GM21390 (cell line): ENCODE measurements around the gene ATP5MC2.
"Not testable (repeated sequence)": the region's sequence is repeated elsewhere in the genome, so short reads cannot be mapped to it uniquely, and the experiment has no call there.

ENCODE experiments used
- ATAC-seq: cut with Tn5 transposase; IDR thresholded peaks from one replicate; pipeline ENCODE4 v1.9.1; 2021; ENCODE audit not compliant: unreplicated experiment

Gene ATP5MC2

DNA sequence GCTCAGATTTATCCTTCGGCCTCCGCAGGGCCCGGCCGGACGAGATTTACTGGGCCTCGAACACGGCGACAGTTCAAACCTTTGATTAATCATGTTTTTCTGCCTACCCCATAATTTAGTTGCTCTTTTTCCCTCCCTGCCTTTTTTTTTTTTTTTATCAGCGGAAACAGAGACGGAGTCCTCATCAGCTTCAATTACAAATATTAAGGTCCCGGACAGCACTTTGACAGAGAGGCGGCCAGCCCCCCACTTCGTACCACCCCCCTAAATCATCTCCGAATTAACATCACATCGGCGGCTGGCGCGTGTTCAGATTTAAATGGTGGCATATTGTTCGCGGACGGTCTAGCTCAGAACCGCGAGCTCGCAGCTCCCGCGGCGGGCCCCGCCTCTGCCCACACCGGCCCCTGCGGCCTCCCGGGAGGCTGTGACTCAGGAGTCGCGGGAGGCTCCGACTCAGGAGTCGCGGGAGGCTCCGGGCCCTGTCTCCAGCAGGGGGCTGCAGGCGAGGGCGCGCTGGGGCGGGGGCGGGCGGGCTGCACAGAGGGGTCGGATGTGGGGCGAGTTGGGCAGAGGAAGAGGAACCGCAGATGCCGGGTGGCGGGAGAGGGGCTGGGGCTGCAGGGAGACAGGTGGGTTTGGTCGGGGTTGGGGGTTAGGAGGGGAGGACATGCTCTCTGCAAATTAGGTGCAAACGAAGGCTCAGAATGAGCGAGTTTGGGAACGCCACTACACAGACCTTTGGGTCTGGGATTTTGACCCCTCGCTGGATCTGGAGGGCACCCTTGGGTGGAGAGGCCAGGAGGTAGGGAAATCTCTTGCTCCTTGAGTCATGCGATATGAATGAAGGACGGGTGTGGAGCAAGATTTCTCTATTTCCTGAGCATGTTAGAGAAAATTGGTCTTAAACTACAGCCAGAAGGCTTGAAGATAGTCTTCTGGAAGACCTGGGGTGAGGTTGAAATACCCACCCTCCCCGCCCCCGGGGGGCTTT, 19.6 kb upstream of the ATP5MC2 start:
- ATAC-seq = no peak

DNA sequence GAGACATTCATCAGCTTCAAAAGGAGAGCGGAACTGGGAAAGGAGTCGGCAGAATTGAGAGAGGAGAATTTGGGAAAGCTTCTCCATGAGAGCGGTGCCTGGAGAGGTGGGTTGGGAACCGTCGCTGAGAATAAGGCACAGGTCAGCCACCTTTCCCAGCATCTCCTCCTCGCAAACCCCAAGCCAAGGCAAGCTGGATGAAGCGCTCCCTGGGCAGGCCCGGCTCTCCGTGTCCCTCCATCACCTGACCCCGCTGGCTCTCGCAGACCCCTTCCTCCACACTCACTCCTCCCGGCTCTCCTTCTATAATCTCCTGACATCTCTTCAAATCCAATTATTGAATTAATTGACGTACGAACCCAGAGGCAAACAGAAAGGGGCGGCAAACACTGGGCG, 18.9 kb upstream of the ATP5MC2 start:
- ATAC-seq = no peak

DNA sequence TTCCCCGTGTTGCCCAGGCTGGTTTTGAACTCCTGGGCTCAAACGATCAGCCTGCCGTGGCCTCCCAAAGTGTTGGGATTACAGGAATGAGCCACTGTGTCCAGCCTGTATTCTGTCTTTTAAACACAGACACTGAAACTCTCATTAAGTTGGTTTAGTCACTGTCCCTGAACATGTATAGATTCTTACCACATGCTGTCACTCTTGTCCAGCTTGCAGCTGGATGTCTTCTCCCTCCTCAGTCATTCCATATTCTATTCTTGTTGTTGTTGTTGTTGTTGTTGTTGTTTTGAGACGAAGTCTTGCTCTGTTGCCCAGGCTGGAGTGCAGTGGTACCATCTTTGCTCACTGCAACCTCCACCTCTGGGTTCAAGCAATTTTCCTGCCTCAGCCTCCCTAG, 12.3 kb upstream of the ATP5MC2 start:
- ATAC-seq = no peak

DNA sequence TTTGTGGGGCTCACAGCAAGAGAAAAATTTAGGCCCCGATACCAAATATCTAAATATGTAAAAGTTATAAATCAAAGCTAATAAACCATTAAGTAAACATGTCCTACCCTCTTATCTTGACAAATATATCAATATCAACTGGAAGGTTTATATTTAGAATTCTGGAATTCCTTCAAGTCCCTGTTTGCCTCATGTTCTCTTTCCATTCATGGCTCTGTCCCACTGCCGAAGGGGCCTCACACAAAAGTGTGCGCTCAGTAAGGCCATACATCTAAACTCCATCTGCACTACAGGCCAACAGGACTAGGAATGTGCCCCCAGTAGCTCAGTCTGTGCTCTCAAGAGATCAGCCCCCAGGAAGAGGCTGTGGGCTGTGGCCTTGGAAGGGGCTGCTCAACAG, 10.6 kb upstream of the ATP5MC2 start:
- ATAC-seq = no peak

DNA sequence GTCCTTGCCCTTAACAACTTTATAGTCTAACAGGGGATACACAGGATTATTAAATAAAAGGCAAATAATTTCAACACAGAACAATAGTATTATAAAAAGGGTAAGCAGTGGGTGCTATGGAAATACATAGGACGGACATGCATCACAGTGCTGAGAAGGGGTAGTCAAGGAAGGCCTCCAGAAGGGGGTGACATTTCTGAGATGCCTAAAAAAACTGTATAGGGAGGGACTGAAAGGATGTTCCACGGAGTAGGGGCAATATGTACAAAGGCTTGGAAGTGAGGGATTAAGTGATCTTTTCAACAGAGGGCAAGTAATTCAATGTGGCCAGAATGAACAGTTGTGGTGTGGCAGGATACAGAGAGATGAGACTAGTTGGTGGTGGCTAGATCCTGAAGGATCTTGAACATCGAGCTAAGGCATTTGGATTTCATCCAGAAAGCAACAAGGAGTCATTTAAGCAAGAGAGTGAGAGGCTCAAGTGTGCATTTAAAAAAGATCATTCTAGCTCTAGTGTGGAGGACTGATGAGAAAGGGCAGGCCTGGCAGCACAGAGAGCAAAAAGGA, 8.9 kb upstream of the ATP5MC2 start:
- ATAC-seq = no peak

DNA sequence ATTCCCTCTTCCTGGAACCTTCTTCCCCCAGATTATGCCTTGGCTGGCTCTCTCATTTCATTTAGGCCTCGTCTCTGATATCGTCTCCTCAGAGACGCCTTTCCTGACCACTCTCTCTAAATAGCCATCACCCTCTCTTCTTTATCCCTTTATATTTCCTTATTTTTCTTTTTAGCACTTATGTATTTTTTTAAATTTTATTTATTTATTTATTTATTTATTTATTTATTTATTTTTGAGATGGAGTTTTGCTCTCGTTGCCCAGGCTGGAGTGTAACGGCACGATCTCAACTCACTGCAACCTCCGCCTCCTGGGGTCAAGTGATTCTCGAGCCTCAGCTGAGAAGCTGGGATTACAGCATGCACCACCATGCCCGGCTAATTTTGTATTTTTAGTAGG, 8.1 kb upstream of the ATP5MC2 start:
- no peak for ATAC-seq

DNA sequence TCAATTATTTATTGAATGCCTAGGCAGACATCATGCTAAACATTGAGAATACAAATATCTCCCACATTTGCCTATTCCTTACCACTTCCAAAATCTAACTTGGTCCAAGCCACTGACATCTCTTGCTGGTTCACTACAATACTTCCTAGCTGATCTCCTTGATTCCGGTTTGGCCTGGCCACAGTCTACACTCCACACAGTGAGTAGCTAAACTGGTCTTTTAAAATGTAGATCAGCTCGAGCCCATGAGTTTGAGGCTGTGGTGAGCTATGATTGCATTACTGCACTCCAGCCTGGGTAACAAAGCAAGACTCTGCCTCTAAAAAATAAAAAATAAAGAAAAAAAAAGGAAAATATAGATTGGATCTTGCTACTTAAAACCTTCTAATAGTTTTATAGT, 7.6 kb upstream of the ATP5MC2 start:
- ATAC-seq = no peak

DNA sequence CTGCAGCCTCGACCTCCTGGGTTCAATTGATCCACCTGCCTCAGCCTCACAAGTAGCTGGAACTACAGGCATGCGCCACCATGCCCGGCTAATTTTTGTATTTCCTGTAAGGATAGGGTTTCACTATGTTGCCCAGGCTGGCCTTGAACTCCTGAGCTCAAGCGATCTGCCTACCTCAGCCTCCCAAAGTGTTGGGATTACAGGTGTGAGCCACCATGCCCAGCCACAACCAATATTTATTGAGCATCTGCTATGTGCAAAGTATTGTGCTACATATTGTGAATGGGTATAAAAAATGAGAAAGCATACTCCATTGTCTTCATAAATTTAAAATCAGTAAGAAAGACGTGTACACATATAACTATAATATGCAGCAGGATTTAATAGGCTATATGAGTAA, 4.2 kb upstream of the ATP5MC2 start:
- not testable (repeated sequence) for ATAC-seq

DNA sequence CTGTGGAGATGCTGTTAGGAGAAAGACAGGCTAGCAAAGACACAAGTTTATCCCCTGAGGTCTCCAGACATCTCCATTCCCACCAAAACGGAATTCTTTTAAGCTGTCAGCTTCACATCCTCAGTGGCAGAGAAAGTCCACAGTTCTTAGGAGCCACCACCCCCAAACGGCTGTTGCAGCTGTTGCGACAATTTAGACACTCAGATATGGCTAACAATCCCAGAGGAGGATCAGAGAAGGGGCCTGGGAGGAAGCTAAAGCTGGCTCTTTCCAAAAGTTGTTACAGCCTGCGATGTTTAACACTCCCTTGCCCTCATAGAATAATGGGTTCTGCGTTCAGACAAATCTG, 1.9 kb upstream of the ATP5MC2 start:
- no peak for ATAC-seq

- no peak for ATAC-seq
Observed at GRCh38 chr12:53677016-53677799, 1.3 kb upstream of the ATP5MC2 start.

DNA sequence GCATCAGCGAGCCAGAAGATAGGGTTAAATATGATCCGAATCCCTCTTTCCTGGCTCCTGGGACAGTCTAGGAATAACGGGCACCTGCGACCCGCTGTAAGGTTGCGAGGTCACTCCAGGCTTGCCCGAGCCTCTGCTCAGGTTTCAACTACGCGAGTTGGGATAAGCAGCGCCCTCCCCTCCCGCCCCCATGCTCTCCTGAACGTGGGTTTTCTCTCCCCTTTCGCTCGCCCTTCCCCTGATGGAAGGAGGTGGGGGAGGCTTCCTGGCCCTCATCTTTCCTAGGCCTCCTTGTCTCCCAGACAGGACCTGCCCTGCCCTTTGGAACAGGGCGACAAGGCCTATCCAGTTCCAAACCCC, 753 bp upstream of the ATP5MC2 start:
- no peak for ATAC-seq

GRCh38 chr12:53674977-53675700, 744 bp downstream of the ATP5MC2 start:
- no peak for ATAC-seq

DNA sequence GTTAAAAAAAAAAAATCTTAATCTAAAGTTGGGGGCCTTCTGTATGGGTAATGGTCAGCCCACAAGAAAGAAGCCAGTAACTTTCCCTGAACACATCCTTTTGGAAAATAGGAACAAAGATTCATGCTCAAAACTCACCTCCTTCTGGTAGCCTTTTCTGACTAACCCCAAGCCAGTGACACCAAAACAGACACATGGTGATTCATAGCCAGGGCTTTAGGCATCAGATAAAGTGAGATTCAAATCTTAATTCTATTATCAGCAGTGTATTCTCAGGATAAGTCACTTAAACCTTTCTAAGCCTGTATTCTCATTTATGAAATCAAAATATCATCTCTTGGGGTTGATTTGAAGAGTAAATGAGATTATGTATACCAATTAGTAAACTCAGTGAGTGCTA, 4.9 kb downstream of the ATP5MC2 start:
- no peak for ATAC-seq

DNA sequence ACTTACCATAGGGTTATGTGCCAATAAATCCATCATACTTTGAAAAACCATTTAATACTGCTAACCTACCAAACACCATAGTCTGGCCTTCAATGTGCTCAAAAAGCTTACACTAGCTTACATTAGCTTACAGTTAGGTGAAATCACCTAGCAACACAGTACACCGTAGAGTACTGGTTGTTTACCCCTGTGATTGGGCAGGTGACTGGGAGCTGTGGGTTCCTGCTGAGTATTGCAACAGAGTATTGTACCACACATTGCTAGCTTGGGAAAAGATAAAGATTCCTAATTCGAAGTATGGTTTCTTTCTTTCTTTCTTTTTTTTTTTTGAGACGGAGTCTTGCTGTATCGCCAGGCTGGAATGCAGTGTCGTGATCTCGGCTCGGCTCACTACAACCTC, 5.6 kb downstream of the ATP5MC2 start:
- no peak for ATAC-seq

DNA sequence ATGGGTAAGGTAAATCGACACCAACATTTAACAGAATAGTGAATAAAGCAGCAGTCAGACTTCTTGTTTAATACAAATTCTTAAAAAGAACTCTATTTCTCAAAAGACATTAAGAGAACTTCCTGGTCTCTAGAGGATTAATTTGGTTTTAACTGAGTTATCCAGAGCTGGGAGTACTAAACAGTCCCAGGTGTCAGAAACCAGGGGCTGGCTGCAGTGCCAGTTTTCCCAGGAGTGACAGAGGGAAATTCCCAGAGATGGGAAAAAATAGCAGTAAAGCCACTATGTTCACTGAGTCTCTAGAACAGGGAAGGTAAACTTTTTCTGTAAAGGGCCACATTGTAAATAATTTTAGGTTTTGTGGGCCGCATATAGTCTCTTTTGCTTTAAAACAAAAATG, 8.8 kb downstream of the ATP5MC2 start:
- ATAC-seq = no peak

DNA sequence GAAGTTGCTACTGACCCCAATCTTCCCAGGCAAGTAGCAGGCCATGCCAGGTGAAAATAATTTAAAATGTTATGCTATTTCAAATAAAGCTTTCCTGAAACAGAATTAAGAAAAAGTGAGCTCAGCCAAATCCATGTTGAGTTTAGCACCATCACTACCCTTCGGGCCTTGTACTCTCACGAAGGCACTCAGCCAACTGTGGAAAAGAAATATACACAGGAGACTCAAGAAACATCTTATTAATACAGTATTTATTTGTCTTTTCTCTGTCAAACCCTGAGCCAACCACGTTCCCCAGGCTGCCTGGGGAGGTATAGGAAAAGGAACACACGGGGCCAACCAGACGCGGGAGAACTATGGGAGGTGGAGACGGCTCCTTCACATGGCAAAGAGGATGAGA, 10.9 kb downstream of the ATP5MC2 start:
- no peak for ATAC-seq

- no peak for ATAC-seq
Observed at GRCh38 chr12:53664191-53664590, 11.7 kb downstream of the ATP5MC2 start.

GRCh38 chr12:53660041-53660440, 15.8 kb downstream of the ATP5MC2 start:
- ATAC-seq = no peak

DNA sequence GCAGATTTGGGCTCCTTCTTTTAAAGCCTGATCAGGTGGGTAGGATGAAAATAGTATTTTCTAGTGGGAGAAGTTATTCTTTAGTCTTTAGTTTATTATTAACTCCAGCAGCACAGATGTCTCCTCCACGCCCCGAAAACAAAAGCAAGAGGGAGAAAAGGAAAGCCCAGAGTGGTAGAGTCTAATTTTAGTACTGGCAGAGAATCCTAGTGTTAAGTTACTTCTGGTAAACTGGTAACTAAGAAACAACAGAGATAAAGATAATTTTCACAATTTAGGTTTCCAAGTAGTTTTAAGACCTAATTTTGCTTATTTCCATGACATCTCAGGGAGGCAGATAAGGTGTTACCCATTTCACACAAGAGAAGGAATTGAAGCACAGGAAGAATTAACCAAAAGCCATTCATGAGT, 16.3 kb downstream of the ATP5MC2 start:
- ATAC-seq = no peak

DNA sequence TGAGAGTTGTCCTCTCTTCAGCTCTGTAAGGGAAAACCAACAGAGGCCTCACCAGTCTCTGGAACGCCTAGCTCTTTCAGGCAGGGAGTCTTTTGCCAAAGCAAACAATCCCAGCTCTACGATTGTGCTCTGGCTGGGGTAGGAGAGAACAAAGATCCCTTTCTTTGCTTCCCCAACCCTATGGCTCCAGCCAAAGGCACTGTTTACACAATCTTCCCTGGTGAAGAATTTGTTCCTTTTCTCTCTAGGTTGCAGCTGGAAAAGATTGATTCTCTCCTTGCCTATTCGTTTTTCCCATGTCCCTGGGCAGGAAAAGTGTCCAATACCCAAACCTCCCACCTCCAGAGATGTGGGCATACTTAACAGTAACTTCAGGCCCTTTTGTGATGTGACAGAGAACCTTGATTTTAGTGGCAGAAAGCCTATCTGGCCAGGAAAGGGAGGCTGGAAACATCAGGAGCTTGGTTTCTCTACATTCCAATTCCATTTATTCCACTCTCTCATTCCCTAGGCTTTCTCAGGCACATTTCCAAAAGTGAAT, 16.8 kb downstream of the ATP5MC2 start:
- ATAC-seq = no peak

DNA sequence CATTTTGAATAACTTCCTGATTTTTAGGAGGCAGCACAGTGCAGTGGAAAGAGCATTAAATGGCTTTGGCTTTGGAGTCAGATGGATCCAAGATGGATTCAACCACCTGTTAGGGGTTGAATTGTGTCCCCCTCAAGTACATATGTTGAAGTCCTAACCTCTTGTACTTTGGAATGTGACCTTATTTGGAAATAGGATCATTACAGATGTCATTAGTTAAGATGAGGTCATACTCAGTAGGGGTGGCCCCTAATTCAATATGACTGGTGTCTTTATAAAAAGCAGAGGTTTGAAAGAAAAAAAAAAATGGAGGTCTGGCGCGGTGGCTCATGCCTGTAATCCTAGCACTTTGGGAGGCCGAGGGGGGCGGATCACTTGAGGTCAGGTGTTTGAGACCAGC, 18.8 kb downstream of the ATP5MC2 start:
- ATAC-seq = no peak
